Right lobe of liver (tissue), 6 donors: ENCODE results near the gene ANGPTL4. TPM values are rescaled to one million over a fixed set of nuclear protein-coding genes. Genes with fewer than 3 reads are reported as not detected.
"Not testable (repeated sequence)": the region's sequence is repeated elsewhere in the genome, so short reads cannot be mapped to it uniquely, and the experiment has no call there.

ENCODE experiments used
- ATAC-seq, 4 donors: fragments of 200-7000 bp; cut with Tn5 transposase; one replicate each; pipeline ENCODE4 v1.9.1; 2020; ENCODE audit warnings: mild to moderate bottlenecking in 4 of 4, moderate library complexity in 4 of 4
- DNase-seq, 3 donors: peaks; one replicate each; pipeline ENCODE4 v3.0.0-alpha.2; 2020
- H3K27ac ChIP-seq, 3 donors: fragments of 200-600 bp; one replicate each; pipeline ENCODE4 v1.8.0; 2022
- H3K27me3 ChIP-seq, 2 donors: fragments of 200-600 bp; one replicate each; pipeline ENCODE4 v1.8.0; 2022
- H3K36me3 ChIP-seq, 4 donors: fragments of 200-600 bp; sonication (generic) in 1 of 4; one replicate each; pipeline versions ENCODE4 v1.5.1 to v1.8.0; 2017 to 2022; ENCODE audit warnings: control low read depth in 1 of 4
- H3K4me1 ChIP-seq, 4 donors: fragments of 200-600 bp; sonication (generic) in 1 of 4; one replicate each; pipeline versions ENCODE4 v1.5.1 to v1.8.0; 2017 to 2022; ENCODE audit warnings: control low read depth in 1 of 4
- H3K4me3 ChIP-seq, 3 donors: fragments of 200-600 bp; one replicate each; pipeline ENCODE4 v1.8.0; 2022
- H3K9me3 ChIP-seq, 4 donors: fragments of 200-600 bp; sonication (generic) in 1 of 4; one replicate each; pipeline versions ENCODE4 v1.5.1 to v1.8.0; 2017 to 2022; ENCODE audit warnings: control low read depth in 1 of 4
- POLR2A ChIP-seq: fragments of 450-650 bp; IDR thresholded peaks from one replicate; pipeline ENCODE4 v1.6.1; 2017; ENCODE audit warnings: antibody characterized with exemption, mild to moderate bottlenecking
- WGBS: methylation state at CpG from one replicate; pipeline ENCODE4 v1.1.6; 2018; ENCODE audit warnings: low coverage, low lambda C conversion rate; ENCODE audit not compliant: insufficient coverage; ENCODE audit errors: missing lambda C conversion rate; 5-methylcytosine and 5-hydroxymethylcytosine counted together
- intact Hi-C, 2 donors: fragments of 100-400 bp; cut with DNase I; formaldehyde crosslinking; loops; one replicate each; pipeline versions ENCODE4 v1.11.2 to v1.14.1; 2022
- total RNA-seq, 6 experiments: library from RNA; depleted of rRNA in 2 of 6; stranded (reverse); fragments of >200 nt in 2 of 6; fragmentation: NEBNext Ultra II Directional in 3 of 6; extraction: Animal tissue kit (Norgen Biotek cat#: 25700) in 3 of 6; gene quantifications; one replicate each; pipeline versions ENCODE4 v1.1.0 to v1.2.4, GENCODE V29; 2016 to 2023
- TF ChIP-seq, protein P1 (sequence below), 4 donors: fragments of 200-600 bp in 3 of 4; fragments of 450-650 bp in 1 of 4; IDR thresholded peaks; one replicate each; pipeline versions ENCODE4 v1.5.1 to v1.8.0; 2016 to 2022; ENCODE audit warnings: antibody characterized with exemption in 4 of 4, mild to moderate bottlenecking in 2 of 4
- donor health status: DM: no; HTN: yes; CAD: no.
- donor health status: DM: no; HTN: no; CAD: no.
- donor health status: DM: no; HTN: no; CAD: no.
- donor health status: DM: no; HTN: yes; CAD: no.
- donor health status: DM: no; HTN: yes; CAD: no.

ANGPTL4 gene
- total RNA-seq, 6 experiments from 2014 or later = 2.3 to 204 (median 125) TPM

DNA sequence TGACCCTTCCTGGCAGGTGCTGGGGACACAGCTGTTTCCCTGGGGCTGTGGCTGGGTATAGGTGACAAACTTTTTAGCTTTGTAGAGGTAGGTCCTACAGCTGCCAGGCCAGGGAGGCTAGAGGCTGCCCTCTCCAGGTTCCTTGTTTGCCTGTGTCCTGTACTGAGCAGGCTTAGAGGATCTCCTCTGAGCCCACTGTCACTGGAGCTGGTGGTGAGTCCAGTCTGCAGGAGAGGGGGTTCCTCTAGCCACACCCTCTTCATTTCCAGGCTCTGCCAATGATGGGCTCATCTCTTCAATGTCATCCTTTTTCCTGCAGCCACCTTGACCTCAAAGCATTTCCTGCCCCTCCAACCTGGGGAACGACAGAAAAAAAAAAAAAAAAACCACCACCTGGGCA lies 13.6 kb downstream of the ANGPTL4 start:
- intact Hi-C loops = no loop called here
- Histone ChIP-seq H3K4me3 (no peak overlapping the region), H3K27ac (no peak overlapping the region), H3K27me3 (no peaks in the 10 kb centered on the region), H3K9me3 (no peaks in the 10 kb centered on the region), H3K36me3 (peaks cover 0 to 15% (median 4%) of the 10 kb centered on the region in 4 donors), H3K4me1 (peaks cover 0 to 12% (median 3%) of the 10 kb centered on the region in 4 donors)
- DNase-seq = no peak
- 17% methylated on average over 1 of the region's 1 CpG for WGBS
- TF ChIP-seq POLR2A = no peak
- TF ChIP-seq, protein P1, sequence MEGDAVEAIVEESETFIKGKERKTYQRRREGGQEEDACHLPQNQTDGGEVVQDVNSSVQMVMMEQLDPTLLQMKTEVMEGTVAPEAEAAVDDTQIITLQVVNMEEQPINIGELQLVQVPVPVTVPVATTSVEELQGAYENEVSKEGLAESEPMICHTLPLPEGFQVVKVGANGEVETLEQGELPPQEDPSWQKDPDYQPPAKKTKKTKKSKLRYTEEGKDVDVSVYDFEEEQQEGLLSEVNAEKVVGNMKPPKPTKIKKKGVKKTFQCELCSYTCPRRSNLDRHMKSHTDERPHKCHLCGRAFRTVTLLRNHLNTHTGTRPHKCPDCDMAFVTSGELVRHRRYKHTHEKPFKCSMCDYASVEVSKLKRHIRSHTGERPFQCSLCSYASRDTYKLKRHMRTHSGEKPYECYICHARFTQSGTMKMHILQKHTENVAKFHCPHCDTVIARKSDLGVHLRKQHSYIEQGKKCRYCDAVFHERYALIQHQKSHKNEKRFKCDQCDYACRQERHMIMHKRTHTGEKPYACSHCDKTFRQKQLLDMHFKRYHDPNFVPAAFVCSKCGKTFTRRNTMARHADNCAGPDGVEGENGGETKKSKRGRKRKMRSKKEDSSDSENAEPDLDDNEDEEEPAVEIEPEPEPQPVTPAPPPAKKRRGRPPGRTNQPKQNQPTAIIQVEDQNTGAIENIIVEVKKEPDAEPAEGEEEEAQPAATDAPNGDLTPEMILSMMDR (IDR thresholded peaks at IDR 0.05) = no peak
- no peak for ATAC-seq

DNA sequence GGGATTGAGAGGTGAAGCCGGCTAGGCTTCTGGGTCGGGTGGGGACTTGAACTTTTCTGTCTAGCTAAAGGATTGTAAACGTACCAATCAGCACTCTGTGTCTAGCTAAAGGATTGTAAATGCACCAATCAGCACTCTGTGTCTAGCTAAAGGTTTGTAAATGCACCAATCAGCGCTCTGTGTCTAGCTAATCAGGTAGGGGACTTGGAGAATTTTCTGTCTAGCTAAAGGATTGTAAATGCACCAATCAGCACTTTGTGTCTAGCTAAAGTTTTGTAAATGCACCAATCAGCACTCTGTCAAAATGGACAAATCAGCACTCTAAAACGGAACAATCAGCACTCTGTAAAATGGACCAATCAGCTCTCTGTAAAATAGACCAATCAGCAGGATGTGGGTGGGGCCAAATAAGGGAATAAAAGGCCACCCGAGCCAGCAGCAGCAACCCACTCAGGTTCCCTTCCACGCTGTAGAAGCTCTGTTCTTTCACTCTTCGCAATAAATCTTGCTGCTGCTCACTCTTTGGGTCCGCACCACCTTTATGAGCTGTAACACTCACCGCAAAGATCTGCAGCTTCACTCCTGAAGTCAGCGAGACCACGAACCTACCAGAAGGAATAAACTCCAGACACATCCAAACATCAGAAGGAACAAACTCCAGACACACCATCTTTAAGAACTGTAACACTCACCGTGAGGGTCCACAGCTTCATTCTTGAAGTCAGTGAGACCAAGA lies 15.4 kb downstream of the ANGPTL4 start:
- H3K9me3 ChIP-seq, H3K27me3 ChIP-seq, H3K4me3 ChIP-seq, H3K4me1 ChIP-seq, H3K36me3 ChIP-seq, ATAC-seq, DNase-seq, intact Hi-C loops, H3K27ac ChIP-seq: not testable (repeated sequence)
- WGBS = 85% methylated on average over 7 of the region's 13 CpGs

DNA sequence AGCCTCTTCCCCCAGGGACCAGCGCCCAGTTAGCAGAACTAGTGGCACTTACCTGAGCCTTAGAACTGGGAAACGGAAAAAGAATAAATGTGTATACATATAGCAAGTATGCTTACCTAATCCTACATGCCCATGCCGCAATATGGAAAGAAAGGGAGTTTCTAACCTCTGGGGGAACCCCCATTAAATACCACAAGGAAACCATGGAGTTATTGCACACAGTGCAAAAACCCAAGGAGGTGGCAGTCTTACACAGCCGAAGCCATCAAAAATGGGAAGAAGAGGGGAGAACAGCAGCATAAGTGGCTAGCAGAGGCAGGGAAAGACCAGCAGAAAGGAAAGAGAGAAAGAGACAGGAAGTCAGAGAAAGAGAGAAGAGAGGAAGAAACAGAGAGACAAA lies 20.6 kb downstream of the ANGPTL4 start:
- H3K27ac ChIP-seq, DNase-seq, H3K27me3 ChIP-seq, H3K36me3 ChIP-seq, H3K9me3 ChIP-seq, H3K4me3 ChIP-seq, intact Hi-C loops, ATAC-seq: not testable (repeated sequence)
- H3K4me1 ChIP-seq = peaks cover 0 to 31% (median 8%) of the 10 kb centered on the region in 4 donors
- WGBS = 78% methylated on average over 4 of the region's 4 CpGs

DNA sequence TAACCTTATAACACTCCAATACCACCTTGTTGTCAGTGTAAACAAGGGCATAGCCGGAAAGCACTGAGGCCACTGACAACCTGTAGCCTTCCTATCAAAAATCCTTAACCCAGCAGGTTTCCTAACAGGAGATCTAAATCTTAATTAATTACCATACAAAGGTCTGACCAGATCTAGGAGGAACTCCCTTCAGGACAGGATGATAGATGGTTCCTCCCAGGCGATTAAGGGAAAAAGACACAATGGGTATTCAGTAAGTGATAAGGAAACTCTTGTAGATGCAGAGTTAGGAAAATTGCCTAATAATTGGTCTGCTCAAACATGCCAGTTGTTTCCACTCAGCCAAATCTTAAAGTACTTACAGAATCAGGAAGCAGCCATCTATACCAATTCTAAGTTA lies 21.1 kb downstream of the ANGPTL4 start:
- H3K27me3 ChIP-seq, ATAC-seq, intact Hi-C loops, H3K4me3 ChIP-seq, H3K36me3 ChIP-seq, H3K9me3 ChIP-seq, DNase-seq: not testable (repeated sequence)
- Histone ChIP-seq H3K4me1 (peaks cover 0 to 31% (median 8%) of the 10 kb centered on the region in 4 donors), H3K27ac (peak overlapping the region in 1 of 3 donors; percentile 27)
- WGBS = 26% methylated on average over 2 of the region's 2 CpGs

DNA sequence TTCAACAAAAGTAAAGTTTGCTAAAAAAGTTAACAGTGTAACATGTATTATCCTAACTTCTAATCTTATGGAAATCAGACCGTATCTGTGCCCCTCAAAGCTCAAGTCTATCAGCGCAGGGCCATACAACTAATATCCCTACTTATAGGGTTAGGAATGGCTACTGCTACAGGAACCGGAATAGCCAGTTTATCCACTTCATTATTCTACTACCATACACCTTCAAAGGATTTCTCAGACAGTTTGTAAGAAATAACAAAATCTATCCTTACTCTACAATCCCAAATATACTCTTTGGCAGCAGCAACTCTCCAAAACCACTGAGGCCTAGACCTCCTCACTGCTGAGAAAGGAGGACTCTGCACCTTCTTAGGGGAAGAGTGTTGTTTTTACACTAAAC lies 21.6 kb downstream of the ANGPTL4 start:
- H3K27me3 ChIP-seq, DNase-seq, H3K9me3 ChIP-seq, intact Hi-C loops, ATAC-seq, H3K4me3 ChIP-seq, H3K36me3 ChIP-seq: not testable (repeated sequence)
- 80% methylated on average over 3 of the region's 3 CpGs for WGBS
- peaks cover 0 to 31% (median 8%) of the 10 kb centered on the region in 4 donors for H3K4me1 ChIP-seq
- H3K27ac ChIP-seq = peak overlapping the region in 1 of 3 donors; percentile 27

DNA sequence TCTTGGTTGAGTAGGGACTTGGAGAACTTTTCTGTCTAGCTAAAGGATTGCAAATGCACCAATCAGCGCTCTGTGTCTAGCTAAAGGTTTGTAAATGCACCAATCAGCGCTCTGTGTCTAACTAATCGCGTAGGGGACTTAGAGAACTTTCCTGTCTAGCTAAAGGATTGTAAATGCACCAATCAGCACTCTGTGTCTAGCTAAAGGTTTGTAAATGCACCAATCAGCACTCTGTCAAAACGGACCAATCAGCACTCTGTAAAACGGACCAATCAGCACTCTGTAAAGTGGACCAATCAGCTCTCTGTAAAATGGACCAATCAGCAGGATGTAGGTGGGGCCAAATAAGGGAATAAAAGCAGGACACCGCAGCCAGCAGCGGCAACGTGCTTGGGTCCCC lies 22.5 kb downstream of the ANGPTL4 start:
- H3K9me3 ChIP-seq, H3K4me3 ChIP-seq, DNase-seq, H3K27ac ChIP-seq, ATAC-seq, H3K36me3 ChIP-seq, H3K27me3 ChIP-seq, intact Hi-C loops: not testable (repeated sequence)
- 98% methylated on average over 7 of the region's 9 CpGs for WGBS
- peaks cover 0 to 37% (median 15%) of the 10 kb centered on the region in 4 donors for H3K4me1 ChIP-seq

DNA sequence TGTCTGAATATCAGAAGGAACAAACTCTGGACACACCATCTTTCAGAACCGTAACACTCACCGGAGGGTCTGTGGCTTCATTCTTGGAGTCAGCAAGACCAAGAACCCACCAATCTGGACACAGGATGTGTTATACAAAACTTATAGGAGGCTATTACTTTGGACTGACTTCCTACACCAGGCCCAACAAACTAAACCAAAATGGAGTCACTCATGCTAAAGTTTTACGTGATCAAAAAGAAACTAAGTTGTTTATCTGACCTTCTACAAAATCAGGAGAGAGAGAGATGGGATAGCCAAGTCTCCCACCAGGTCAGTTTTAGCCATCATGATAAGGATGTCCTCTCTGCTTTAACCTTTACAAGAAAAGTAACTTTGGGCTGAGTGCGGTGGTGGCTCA lies 23.0 kb downstream of the ANGPTL4 start:
- Histone ChIP-seq H3K27me3 (no peaks in the 10 kb centered on the region), H3K27ac (peak overlapping the region in 2 of 3 donors; percentile 80 to 99), H3K9me3 (no peaks in the 10 kb centered on the region), H3K36me3 (no peaks in the 10 kb centered on the region), H3K4me1 (peaks cover 0 to 42% (median 18%) of the 10 kb centered on the region in 4 donors), H3K4me3 (peak overlapping the region in 1 of 3 donors; percentile 27)
- DNase-seq = no peak
- intact Hi-C loops = no loop called here
- no peak for ATAC-seq
- WGBS = 100% methylated on average over 4 of the region's 4 CpGs
- TF ChIP-seq, protein P1 (IDR thresholded peaks at IDR 0.05) = no peak
- no peak for TF ChIP-seq POLR2A
